ENCODE data around the gene ANKRD65. TPM values are rescaled to one million over a fixed set of nuclear protein-coding genes. Genes with fewer than 3 reads are reported as not detected.
"Not testable (repeated sequence)": the region's sequence is repeated elsewhere in the genome, so short reads cannot be mapped to it uniquely, and the experiment has no call there.

Gene ANKRD65
- not detected in 2 replicates for total RNA-seq (2014; rRNA removed; shearing (Covaris generic))
- not detected in 2 replicates for polyA plus RNA-seq (2015; cell fraction: cytosol; rRNA removed)
- polyA plus RNA-seq (2015; cell fraction: nucleus; rRNA removed): 0.33 TPM in 1 of 2 replicates, not detected in the other

GRCh38 chr1:1421147-1421906 lies at the start of gene ANKRD65:
Gene ANKRD65, minus strand, starts transcription at chr1:1421276. Its CDS starts 271 bp downstream, at chr1:1421005.
- no peak for DNase-seq (ENCODE audit: low read depth, low spot score)
- in situ Hi-C loops (cut with HindIII; ENCODE audit: low pct_unique_long_range_greater_than_20kb, low sequenced_read_pairs): no loop called here

DNA sequence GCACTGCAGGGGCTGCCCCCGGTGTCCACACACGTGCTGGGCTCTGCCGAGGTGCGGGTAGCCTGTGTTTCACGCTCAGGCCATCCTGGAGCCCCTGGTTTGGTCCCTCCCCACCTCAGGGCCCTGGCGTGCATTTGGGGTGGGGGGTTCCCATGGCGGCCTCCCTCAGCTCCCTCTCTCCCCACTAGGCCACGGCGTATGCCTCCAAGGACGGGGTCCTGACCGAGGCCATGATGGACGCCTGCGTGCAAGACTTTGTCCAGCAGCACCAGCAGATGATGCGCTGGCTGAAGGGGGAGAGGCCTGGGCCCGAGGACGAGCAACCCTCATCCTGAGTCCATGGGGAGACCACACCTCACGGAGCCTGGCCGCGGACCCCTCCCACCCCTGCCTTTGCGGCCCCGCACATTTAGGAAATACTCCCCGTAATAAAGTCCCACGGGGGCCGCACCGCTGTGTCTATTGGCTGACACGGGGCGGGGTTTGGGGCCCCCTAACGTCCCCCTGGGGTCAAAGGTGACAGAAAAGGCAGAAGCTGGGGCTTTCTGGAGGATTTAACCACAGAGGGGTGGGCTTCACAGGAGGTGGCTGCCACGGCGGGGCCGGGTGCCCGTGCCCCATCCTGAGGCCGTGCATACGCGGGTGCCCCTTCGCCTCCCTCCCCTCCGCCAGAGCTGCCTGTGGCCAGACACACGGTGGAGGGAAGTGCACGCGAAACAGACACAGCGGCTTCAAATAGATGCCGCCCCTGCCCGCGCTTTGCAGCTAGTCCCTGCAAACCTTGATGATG lies 47.3 kb upstream of the ANKRD65 start:
- in situ Hi-C loops (cut with HindIII; ENCODE audit: low pct_unique_long_range_greater_than_20kb, low sequenced_read_pairs); DNase-seq (ENCODE audit: low read depth, low spot score): not testable (repeated sequence)

GRCh38 chr1:1463312-1463711 lies 42.2 kb upstream of the ANKRD65 start:
- in situ Hi-C loops (cut with HindIII; ENCODE audit: low pct_unique_long_range_greater_than_20kb, low sequenced_read_pairs): no loop called here
- no peak for DNase-seq (ENCODE audit: low read depth, low spot score)

- in situ Hi-C loops (cut with HindIII; ENCODE audit: low pct_unique_long_range_greater_than_20kb, low sequenced_read_pairs): no loop called here
- DNase-seq (ENCODE audit: low read depth, low spot score): no peak
Measured at GRCh38 chr1:1462318-1462966, 41.4 kb upstream of the ANKRD65 start.

- no peak for DNase-seq (ENCODE audit: low read depth, low spot score)
- in situ Hi-C loops (cut with HindIII; ENCODE audit: low pct_unique_long_range_greater_than_20kb, low sequenced_read_pairs): no loop called here
Measured at GRCh38 chr1:1461721-1462317, 40.7 kb upstream of the ANKRD65 start.

GRCh38 chr1:1460540-1461130 lies 39.6 kb upstream of the ANKRD65 start:
- no peak for DNase-seq (ENCODE audit: low read depth, low spot score)
- in situ Hi-C loops (cut with HindIII; ENCODE audit: low pct_unique_long_range_greater_than_20kb, low sequenced_read_pairs): no loop called here

DNA sequence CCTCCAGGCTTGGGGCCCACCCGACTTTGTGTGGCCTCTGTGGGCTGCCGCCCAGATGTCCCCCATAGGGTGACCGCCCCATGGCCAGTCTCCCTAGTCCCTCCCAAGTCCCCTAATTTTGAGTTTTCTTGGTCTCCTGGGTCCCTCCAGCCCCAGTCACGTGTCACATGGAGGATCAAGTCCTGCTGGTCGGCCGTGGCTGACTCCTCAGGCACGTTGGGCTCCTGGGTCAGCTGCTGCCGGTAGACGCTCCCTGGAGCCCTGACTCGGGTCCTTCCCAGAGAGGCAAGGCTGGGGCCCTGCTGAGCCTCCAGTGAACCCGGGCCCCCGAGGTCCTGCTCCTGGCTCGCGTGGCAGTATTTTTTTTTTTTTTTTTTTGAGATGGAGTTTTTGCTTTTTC lies 38.6 kb upstream of the ANKRD65 start:
- DNase-seq (ENCODE audit: low read depth, low spot score); in situ Hi-C loops (cut with HindIII; ENCODE audit: low pct_unique_long_range_greater_than_20kb, low sequenced_read_pairs): not testable (repeated sequence)

DNA sequence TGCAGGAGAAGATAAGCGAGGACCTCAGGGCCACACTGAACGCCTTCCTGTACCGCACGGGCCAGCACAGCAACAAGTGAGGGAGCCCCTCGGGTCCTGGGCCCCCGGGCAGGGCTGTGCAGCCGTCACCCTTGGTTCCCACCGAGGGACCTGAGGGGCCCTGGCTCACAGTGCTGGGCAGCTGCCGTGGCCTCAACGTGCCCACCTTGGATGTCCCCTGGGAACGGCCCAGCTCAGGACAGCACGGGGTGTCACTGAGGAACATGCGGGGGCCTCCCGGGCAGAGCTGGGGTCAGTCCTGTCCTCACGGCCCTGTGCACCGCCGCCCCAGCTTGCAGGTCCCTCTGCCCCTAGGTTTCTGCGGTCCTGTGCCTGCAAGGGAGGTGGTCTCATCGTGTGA lies 38.1 kb upstream of the ANKRD65 start:
- in situ Hi-C loops (cut with HindIII; ENCODE audit: low pct_unique_long_range_greater_than_20kb, low sequenced_read_pairs); DNase-seq (ENCODE audit: low read depth, low spot score): not testable (repeated sequence)

- in situ Hi-C loops (cut with HindIII; ENCODE audit: low pct_unique_long_range_greater_than_20kb, low sequenced_read_pairs); DNase-seq (ENCODE audit: low read depth, low spot score): not testable (repeated sequence)
Measured at GRCh38 chr1:1456683-1457255, 35.7 kb upstream of the ANKRD65 start.

DNA sequence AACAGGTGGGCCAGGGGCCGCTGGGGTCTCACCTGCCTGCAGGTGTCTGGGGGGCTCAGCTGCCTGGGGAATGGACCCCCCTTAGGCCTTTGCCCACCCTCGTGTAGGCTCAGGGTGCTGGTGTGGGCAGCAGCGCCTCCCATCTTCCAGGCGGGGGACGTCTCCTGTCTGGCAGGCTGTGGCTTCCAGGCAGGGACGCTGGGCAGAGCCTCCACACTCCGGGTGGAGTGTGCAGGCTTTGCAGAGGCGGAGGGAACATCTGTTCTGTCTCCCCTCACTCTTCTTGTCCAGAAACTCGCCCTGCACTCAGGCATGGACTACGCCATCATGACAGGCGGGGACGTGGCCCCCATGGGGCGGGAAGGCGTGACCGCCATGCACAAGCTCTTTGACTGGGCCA lies 34.9 kb upstream of the ANKRD65 start:
- DNase-seq (ENCODE audit: low read depth, low spot score); in situ Hi-C loops (cut with HindIII; ENCODE audit: low pct_unique_long_range_greater_than_20kb, low sequenced_read_pairs): not testable (repeated sequence)

DNA sequence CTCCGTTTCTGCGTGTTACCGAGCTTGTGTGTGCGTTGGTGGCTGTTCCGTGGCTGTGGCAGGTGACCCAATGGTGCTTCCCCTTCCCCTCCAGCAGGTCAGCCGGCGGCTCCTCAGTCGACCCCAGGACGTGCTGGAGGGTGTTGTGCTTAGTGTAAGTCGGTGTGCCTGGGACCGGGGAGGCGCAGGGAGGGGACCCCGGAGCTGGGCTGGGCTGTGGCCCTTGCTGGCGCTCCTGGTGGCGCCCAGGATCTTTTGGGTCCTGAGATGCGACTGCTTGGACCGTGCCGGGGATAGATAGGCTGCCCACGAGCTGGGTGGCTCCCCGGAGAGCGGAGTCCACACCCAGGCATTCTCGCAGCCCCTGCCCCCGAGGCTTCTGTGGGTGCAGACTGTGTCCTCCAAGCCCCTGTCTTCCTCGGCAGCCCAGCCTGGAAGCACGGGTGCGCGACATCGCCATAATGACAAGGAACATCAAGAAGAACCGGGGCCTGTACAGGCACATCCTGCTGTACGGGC lies 34.3 kb upstream of the ANKRD65 start:
- in situ Hi-C loops (cut with HindIII; ENCODE audit: low pct_unique_long_range_greater_than_20kb, low sequenced_read_pairs): no loop called here
- no peak for DNase-seq (ENCODE audit: low read depth, low spot score)

- DNase-seq (ENCODE audit: low read depth, low spot score); in situ Hi-C loops (cut with HindIII; ENCODE audit: low pct_unique_long_range_greater_than_20kb, low sequenced_read_pairs): not testable (repeated sequence)
Measured at GRCh38 chr1:1454286-1455056, 33.4 kb upstream of the ANKRD65 start.

- in situ Hi-C loops (cut with HindIII; ENCODE audit: low pct_unique_long_range_greater_than_20kb, low sequenced_read_pairs): no loop called here
- no peak for DNase-seq (ENCODE audit: low read depth, low spot score)
Measured at GRCh38 chr1:1452882-1453281, 31.8 kb upstream of the ANKRD65 start.

- DNase-seq (ENCODE audit: low read depth, low spot score); in situ Hi-C loops (cut with HindIII; ENCODE audit: low pct_unique_long_range_greater_than_20kb, low sequenced_read_pairs): not testable (repeated sequence)
Measured at GRCh38 chr1:1452365-1452739, 31.3 kb upstream of the ANKRD65 start.

GRCh38 chr1:1451696-1452364 lies 30.8 kb upstream of the ANKRD65 start:
- in situ Hi-C loops (cut with HindIII; ENCODE audit: low pct_unique_long_range_greater_than_20kb, low sequenced_read_pairs): no loop called here
- DNase-seq (ENCODE audit: low read depth, low spot score): no peak

DNA sequence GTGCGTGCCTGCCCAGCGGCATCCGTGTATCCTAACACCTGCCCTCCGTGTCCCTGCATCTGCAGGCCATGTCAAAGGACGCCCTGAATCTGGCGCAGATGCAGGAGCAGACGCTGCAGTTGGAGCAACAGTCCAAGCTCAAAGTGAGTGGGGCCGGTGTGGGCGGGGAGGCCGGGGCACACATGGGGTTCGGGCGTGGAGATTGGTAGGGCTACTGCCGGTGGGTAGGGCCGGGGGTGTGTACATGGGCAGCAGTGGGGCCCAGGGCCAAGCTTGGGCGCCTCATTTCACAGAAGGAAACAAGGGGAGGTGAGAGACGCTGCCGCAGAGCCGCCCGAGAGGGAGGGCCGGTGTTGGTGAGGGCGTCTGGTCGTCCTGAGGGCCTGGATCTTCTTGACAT lies 29.5 kb upstream of the ANKRD65 start:
- in situ Hi-C loops (cut with HindIII; ENCODE audit: low pct_unique_long_range_greater_than_20kb, low sequenced_read_pairs); DNase-seq (ENCODE audit: low read depth, low spot score): not testable (repeated sequence)
